PFSK-1 (cell line): ENCODE data around the gene SSTR1.

ENCODE experiments used
- FOXP2 ChIP-seq: optimal IDR thresholded peaks from 2 replicates; pipeline ENCODE3; 2011; ENCODE audit warnings: borderline replicate concordance, control low read depth, inconsistent platforms; ENCODE audit not compliant: insufficient read depth; ENCODE audit errors: extremely low read length, extremely low read depth
- POLR2AphosphoS5 ChIP-seq: IDR thresholded peaks from 2 replicates; pipeline ENCODE4 v1.6.1; 2012; ENCODE audit warnings: low read depth, mild to moderate bottlenecking, control low read depth, low read length, moderate library complexity
- REST ChIP-seq, 2 experiments: IDR thresholded peaks; 2 replicates each; pipeline versions ENCODE4 v1.6.1 to v1.8.0; 2011 to 2012; ENCODE audit warnings: low read depth in 2 of 2, low read length in 2 of 2, control low read depth in 1 of 2, inconsistent platforms in 1 of 2, mild to moderate bottlenecking in 1 of 2, moderate library complexity in 1 of 2; ENCODE audit not compliant: insufficient read depth in 1 of 2
- SIN3A ChIP-seq: IDR thresholded peaks from 2 replicates; pipeline ENCODE4 v1.6.1; 2012; ENCODE audit warnings: mild to moderate bottlenecking, low read length, moderate library complexity, borderline replicate concordance; ENCODE audit not compliant: insufficient read depth
- TAF1 ChIP-seq: IDR thresholded peaks from 2 replicates; pipeline ENCODE4 v1.6.1; 2012; ENCODE audit warnings: low read length, control low read depth, borderline replicate concordance; ENCODE audit not compliant: insufficient read depth

Gene SSTR1

GRCh38 chr14:38253676-38254075 lies 46.0 kb downstream of the SSTR1 start:
- no peak for TF ChIP-seq TAF1
- no peak for TF ChIP-seq FOXP2
- TF ChIP-seq POLR2AphosphoS5: no peak
- no peak for TF ChIP-seq REST (IDR thresholded peaks at IDR 0.05; ENCODE audit: insufficient read depth in 1 of 2, low read depth in 2 of 2, low read length in 2 of 2)
- no peak for TF ChIP-seq SIN3A

- TF ChIP-seq FOXP2: no peak
- no peak for TF ChIP-seq SIN3A
- no peak for TF ChIP-seq REST (IDR thresholded peaks at IDR 0.05; ENCODE audit: insufficient read depth in 1 of 2, low read depth in 2 of 2, low read length in 2 of 2)
- TF ChIP-seq POLR2AphosphoS5: no peak
- no peak for TF ChIP-seq TAF1
These were observed 47.1 kb downstream of the SSTR1 start for GRCh38 chr14:38254571-38255407.

- no peak for TF ChIP-seq POLR2AphosphoS5
- TF ChIP-seq SIN3A: no peak
- no peak for TF ChIP-seq FOXP2
- TF ChIP-seq REST (IDR thresholded peaks at IDR 0.05; ENCODE audit: insufficient read depth in 1 of 2, low read depth in 2 of 2, low read length in 2 of 2): no peak
- no peak for TF ChIP-seq TAF1
These were observed 47.6 kb downstream of the SSTR1 start for GRCh38 chr14:38255408-38255672.

- TF ChIP-seq REST (IDR thresholded peaks at IDR 0.05; ENCODE audit: insufficient read depth in 1 of 2, low read depth in 2 of 2, low read length in 2 of 2) (no peak), TAF1 (no peak), FOXP2 (no peak), SIN3A (no peak), POLR2AphosphoS5 (no peak)
These were observed 48.2 kb downstream of the SSTR1 start, which contains the start of gene CLEC14A for GRCh38 chr14:38255673-38256532. Gene CLEC14A, minus strand, starts transcription at chr14:38256093. Its CDS starts 71 bp downstream, at chr14:38256022.
